ENCODE data around the gene CFL2.

- TF ChIP-seq POLR2A (IDR thresholded peaks at IDR 0.05) (no peak), CTCF (IDR thresholded peaks at IDR 0.05) (no peak)
Measured at GRCh38 chr14:34750233-34750632, 35.8 kb upstream of the CFL2 start.

Measured in body of pancreas (tissue), 4 donors.